WTC11 (cell line): ENCODE measurements around the gene RBM47. TPM values are rescaled to one million over a fixed set of nuclear protein-coding genes. Genes with fewer than 3 reads are reported as not detected.

Experiments
- ATAC-seq: fragments of 200-7000 bp; cut with Tn5 transposase; 2 replicates; pipeline ENCODE4 v1.10.0; 2021; ENCODE audit warnings: mild to moderate bottlenecking, moderate library complexity
- CTCF ChIA-PET: fragments of 300-600 bp; sonication (Branson Sonifier 250); formaldehyde crosslinking; loops from one replicate; lab custom pipeline; 2021; ENCODE audit warnings: antibody characterized with exemption; lab: Charles Lee
- POLR2A ChIA-PET: fragments of 350-600 bp; sonication (Branson Sonifier 250); formaldehyde crosslinking; loops from one replicate; lab custom pipeline; 2021; ENCODE audit warnings: antibody characterized with exemption; lab: Charles Lee
- DNase-seq: peaks from one replicate; pipeline ENCODE4 v3.0.0; 2021; ENCODE audit warnings: low spot score
- H3K27ac Mint-ChIP-seq: 2 replicates; pipeline ENCODE4 v1.8.0; 2021; ENCODE audit warnings: mixed read lengths
- H3K27me3 Mint-ChIP-seq: 2 replicates; pipeline ENCODE4 v1.8.0; 2021; ENCODE audit warnings: low read depth, mild to moderate bottlenecking, moderate library complexity, mixed read lengths
- H3K36me3 Mint-ChIP-seq: 2 replicates; pipeline ENCODE4 v1.8.0; 2021; ENCODE audit warnings: mixed read lengths
- H3K4me1 Mint-ChIP-seq: 2 replicates; pipeline ENCODE4 v1.8.0; 2022; ENCODE audit warnings: mixed read lengths
- H3K4me3 Mint-ChIP-seq: 2 replicates; pipeline ENCODE4 v1.8.0; 2021; ENCODE audit warnings: mild to moderate bottlenecking, moderate library complexity, mixed read lengths
- H3K9me3 Mint-ChIP-seq: 2 replicates; pipeline ENCODE4 v1.8.0; 2021; ENCODE audit warnings: mixed read lengths
- ATF6 ChIP-seq: sonication (generic); formaldehyde crosslinking; IDR thresholded peaks from 2 replicates; pipeline ENCODE4 v1.8.1; 2023; ENCODE audit warnings: mild to moderate bottlenecking, missing genetic modification reagents
- CBFB ChIP-seq: sonication (generic); formaldehyde crosslinking; IDR thresholded peaks from 2 replicates; pipeline ENCODE4 v1.8.1; 2022; ENCODE audit warnings: mild to moderate bottlenecking, low read depth, missing genetic modification reagents
- CREM ChIP-seq: sonication (generic); formaldehyde crosslinking; IDR thresholded peaks from 2 replicates; pipeline ENCODE4 v1.8.1; 2022; ENCODE audit warnings: mild to moderate bottlenecking, missing genetic modification reagents, moderate library complexity
- ELF4 ChIP-seq: sonication (generic); formaldehyde crosslinking; IDR thresholded peaks from 2 replicates; pipeline ENCODE4 v1.8.1; 2022; ENCODE audit warnings: low read depth, mild to moderate bottlenecking, moderate library complexity, missing genetic modification reagents
- EMX1 ChIP-seq: fragments of 250-450 bp; sonication (Bioruptor Pico); IDR thresholded peaks from 2 replicates; pipeline ENCODE4 v1.8.0; 2021; ENCODE audit warnings: mild to moderate bottlenecking
- ERG ChIP-seq: fragments of 250-450 bp; sonication (Bioruptor Pico); IDR thresholded peaks from 2 replicates; pipeline ENCODE4 v1.8.0; 2021; ENCODE audit warnings: mild to moderate bottlenecking
- GABPB1 ChIP-seq: sonication (generic); formaldehyde crosslinking; IDR thresholded peaks from 2 replicates; pipeline ENCODE4 v1.8.1; 2023; ENCODE audit warnings: mild to moderate bottlenecking, missing genetic modification reagents
- GRHL2 ChIP-seq: fragments of 250-450 bp; sonication (Bioruptor Pico); IDR thresholded peaks from 2 replicates; pipeline ENCODE4 v1.8.0; 2022; ENCODE audit warnings: mild to moderate bottlenecking, moderate library complexity; ENCODE audit not compliant: insufficient replicate concordance, severe bottlenecking
- GTF2I ChIP-seq: fragments of 250-450 bp; sonication (Bioruptor Pico); conservative IDR thresholded peaks from 2 replicates; pipeline ENCODE4 v1.4.0; 2021; ENCODE audit warnings: mild to moderate bottlenecking
- IRF2 ChIP-seq: sonication (generic); formaldehyde crosslinking; IDR thresholded peaks from 2 replicates; pipeline ENCODE4 v1.8.0; 2022; ENCODE audit warnings: low read depth, missing genetic modification reagents, borderline replicate concordance
- MAX ChIP-seq: sonication (generic); formaldehyde crosslinking; IDR thresholded peaks from 2 replicates; pipeline ENCODE4 v1.8.0; 2022; ENCODE audit warnings: mild to moderate bottlenecking, missing genetic modification reagents
- NFYB ChIP-seq: sonication (generic); formaldehyde crosslinking; conservative IDR thresholded peaks from 2 replicates; pipeline ENCODE4 v1.8.0; 2022; ENCODE audit warnings: low read depth, missing genetic modification reagents
- NR3C1 ChIP-seq: sonication (generic); formaldehyde crosslinking; conservative IDR thresholded peaks from 2 replicates; pipeline ENCODE4 v1.8.1; 2023; ENCODE audit warnings: low read depth, mild to moderate bottlenecking, missing genetic modification reagents
- PRRX2 ChIP-seq: fragments of 250-450 bp; sonication (Bioruptor Pico); IDR thresholded peaks from 2 replicates; pipeline ENCODE4 v1.8.0; 2021; ENCODE audit warnings: mild to moderate bottlenecking
- RORB ChIP-seq: fragments of 250-450 bp; sonication (Bioruptor Pico); IDR thresholded peaks from 2 replicates; pipeline ENCODE4 v1.9.0; 2021; ENCODE audit warnings: mild to moderate bottlenecking
- SMAD3 ChIP-seq: sonication (generic); formaldehyde crosslinking; IDR thresholded peaks from 2 replicates; pipeline ENCODE4 v1.8.0; 2022; ENCODE audit warnings: missing genetic modification reagents, mild to moderate bottlenecking, borderline replicate concordance
- SMAD4 ChIP-seq: sonication (generic); formaldehyde crosslinking; IDR thresholded peaks from 2 replicates; pipeline ENCODE4 v1.8.0; 2022; ENCODE audit warnings: mild to moderate bottlenecking, missing genetic modification reagents
- TEAD1 ChIP-seq: sonication (generic); formaldehyde crosslinking; IDR thresholded peaks from 2 replicates; pipeline ENCODE4 v1.8.0; 2022; ENCODE audit warnings: mild to moderate bottlenecking, missing genetic modification reagents
- TP53 ChIP-seq: sonication (generic); formaldehyde crosslinking; IDR thresholded peaks from 2 replicates; pipeline ENCODE4 v1.8.1; 2023; ENCODE audit warnings: mild to moderate bottlenecking, missing genetic modification reagents
- ZNF219 ChIP-seq: sonication (generic); formaldehyde crosslinking; IDR thresholded peaks from 2 replicates; pipeline ENCODE4 v1.8.0; 2023; ENCODE audit warnings: missing genetic modification reagents, mild to moderate bottlenecking, borderline replicate concordance
- ZNF263 ChIP-seq: sonication (generic); formaldehyde crosslinking; IDR thresholded peaks from 2 replicates; pipeline ENCODE4 v1.8.1; 2022; ENCODE audit warnings: low read depth, mild to moderate bottlenecking, moderate library complexity, missing genetic modification reagents
- ZNF317 ChIP-seq: sonication (generic); formaldehyde crosslinking; IDR thresholded peaks from 2 replicates; pipeline ENCODE4 v1.8.1; 2023; ENCODE audit warnings: low read depth, mild to moderate bottlenecking, moderate library complexity, missing genetic modification reagents, borderline replicate concordance
- ZNF396 ChIP-seq: fragments of 250-450 bp; sonication (Bioruptor Pico); IDR thresholded peaks from 2 replicates; pipeline ENCODE4 v1.8.0; 2021; ENCODE audit warnings: mild to moderate bottlenecking, moderate library complexity, borderline replicate concordance
- ZNF416 ChIP-seq: fragments of 250-450 bp; sonication (Bioruptor Pico); IDR thresholded peaks from 2 replicates; pipeline ENCODE4 v1.9.0; 2021; ENCODE audit warnings: mild to moderate bottlenecking, inconsistent platforms
- ZNF423 ChIP-seq: fragments of 250-450 bp; sonication (Bioruptor Pico); IDR thresholded peaks from 2 replicates; pipeline ENCODE4 v2.1.2; 2022; ENCODE audit warnings: mild to moderate bottlenecking, moderate library complexity
- total RNA-seq: library from RNA; stranded (reverse); gene quantifications from 3 replicates; pipeline ENCODE4 v1.2.3, GENCODE V29; 2021
- TF ChIP-seq, protein P1 (sequence below): sonication (generic); formaldehyde crosslinking; IDR thresholded peaks from 2 replicates; pipeline ENCODE4 v1.8.0; 2022; ENCODE audit warnings: mild to moderate bottlenecking, missing genetic modification reagents
- TF ChIP-seq, protein P2 (sequence below): sonication (generic); formaldehyde crosslinking; IDR thresholded peaks from 2 replicates; pipeline ENCODE4 v1.8.1; 2023; ENCODE audit warnings: mild to moderate bottlenecking, missing genetic modification reagents, moderate library complexity
- TF ChIP-seq, protein P3 (sequence below): fragments of 250-450 bp; sonication (Bioruptor Pico); IDR thresholded peaks from 2 replicates; pipeline ENCODE4 v1.9.0; 2021; ENCODE audit warnings: mild to moderate bottlenecking
- TF ChIP-seq, protein P4 (sequence below): sonication (generic); formaldehyde crosslinking; IDR thresholded peaks from 2 replicates; pipeline ENCODE4 v1.8.1; 2022; ENCODE audit warnings: mild to moderate bottlenecking, moderate library complexity, missing genetic modification reagents

Gene RBM47
- total RNA-seq, 1 experiment from 2014 or later = 97.9 TPM

DNA sequence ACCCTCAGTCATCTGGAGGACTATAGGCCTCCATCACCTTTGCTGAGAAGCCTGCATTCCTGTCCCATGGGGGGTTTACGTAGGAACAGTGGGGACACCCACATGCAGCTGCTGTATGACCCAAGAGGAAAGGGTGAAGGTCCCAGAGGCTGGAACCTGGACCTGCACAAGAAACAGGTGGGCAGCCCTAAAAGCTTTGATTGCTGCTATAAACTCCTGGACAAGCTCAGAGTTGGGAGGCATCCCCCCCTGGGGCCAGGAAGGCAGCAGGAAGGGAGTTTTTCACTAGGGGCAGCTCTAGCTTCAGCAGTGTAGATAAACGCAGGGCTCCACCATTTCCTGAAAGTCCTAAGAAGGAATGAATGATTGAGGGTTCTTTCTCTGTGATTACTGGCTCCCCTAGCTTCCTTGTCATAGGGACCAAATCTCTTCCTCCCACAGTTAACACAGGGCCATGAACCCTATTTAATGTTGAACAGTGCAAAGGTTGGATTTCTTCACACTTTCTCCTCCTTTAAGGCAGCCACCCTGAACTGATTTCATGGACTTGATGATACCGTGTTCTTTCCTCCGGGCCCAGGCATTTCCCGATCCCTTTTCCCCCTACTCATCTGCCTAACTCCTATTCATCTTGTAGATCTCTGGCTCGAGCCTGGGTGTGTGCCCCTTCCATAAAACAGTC lies 210.3 kb downstream of the RBM47 start:
- Mint-ChIP-seq H3K4me3 (no peak overlapping the region), H3K4me1 (no peaks in the 10 kb centered on the region), H3K36me3 (peaks cover 27% of the 10 kb centered on the region), H3K27ac (no peak overlapping the region), H3K27me3 (peaks cover 4% of the 10 kb centered on the region; the same call in 1 of the 2 replicates), H3K9me3 (peaks cover 17% of the 10 kb centered on the region)
- ATAC-seq (peak; percentile 35), DNase-seq (no peak)
- ChIA-PET CTCF (no interaction called here), POLR2A (no interaction called here)
- TF ChIP-seq ZNF263 = no peak
- no peak for TF ChIP-seq EMX1 (CRISPR knock-in tag)
- TF ChIP-seq CBFB (CRISPR knock-in tag) = no peak
- TF ChIP-seq TP53 (CRISPR knock-in tag) = no peak
- TF ChIP-seq MAX = no peak
- no peak for TF ChIP-seq ZNF416 (CRISPR knock-in tag)
- TF ChIP-seq GABPB1 (CRISPR knock-in tag) = no peak
- TF ChIP-seq, protein P1, sequence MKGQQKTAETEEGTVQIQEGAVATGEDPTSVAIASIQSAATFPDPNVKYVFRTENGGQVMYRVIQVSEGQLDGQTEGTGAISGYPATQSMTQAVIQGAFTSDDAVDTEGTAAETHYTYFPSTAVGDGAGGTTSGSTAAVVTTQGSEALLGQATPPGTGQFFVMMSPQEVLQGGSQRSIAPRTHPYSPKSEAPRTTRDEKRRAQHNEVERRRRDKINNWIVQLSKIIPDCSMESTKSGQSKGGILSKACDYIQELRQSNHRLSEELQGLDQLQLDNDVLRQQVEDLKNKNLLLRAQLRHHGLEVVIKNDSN (CRISPR knock-in tag) = no peak
- TF ChIP-seq SMAD4 = no peak
- TF ChIP-seq NFYB (CRISPR knock-in tag) = no peak
- TF ChIP-seq GRHL2 = no peak
- no peak for TF ChIP-seq IRF2
- TF ChIP-seq PRRX2 (CRISPR knock-in tag) = no peak
- TF ChIP-seq, protein P2, sequence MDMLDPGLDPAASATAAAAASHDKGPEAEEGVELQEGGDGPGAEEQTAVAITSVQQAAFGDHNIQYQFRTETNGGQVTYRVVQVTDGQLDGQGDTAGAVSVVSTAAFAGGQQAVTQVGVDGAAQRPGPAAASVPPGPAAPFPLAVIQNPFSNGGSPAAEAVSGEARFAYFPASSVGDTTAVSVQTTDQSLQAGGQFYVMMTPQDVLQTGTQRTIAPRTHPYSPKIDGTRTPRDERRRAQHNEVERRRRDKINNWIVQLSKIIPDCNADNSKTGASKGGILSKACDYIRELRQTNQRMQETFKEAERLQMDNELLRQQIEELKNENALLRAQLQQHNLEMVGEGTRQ (CRISPR knock-in tag) = no peak
- TF ChIP-seq NR3C1 (CRISPR knock-in tag) = no peak
- TF ChIP-seq RORB (CRISPR knock-in tag) = no peak

- no peak for TF ChIP-seq ELF4
- no peak for TF ChIP-seq ZNF317 (CRISPR knock-in tag)
- TF ChIP-seq, protein P3, sequence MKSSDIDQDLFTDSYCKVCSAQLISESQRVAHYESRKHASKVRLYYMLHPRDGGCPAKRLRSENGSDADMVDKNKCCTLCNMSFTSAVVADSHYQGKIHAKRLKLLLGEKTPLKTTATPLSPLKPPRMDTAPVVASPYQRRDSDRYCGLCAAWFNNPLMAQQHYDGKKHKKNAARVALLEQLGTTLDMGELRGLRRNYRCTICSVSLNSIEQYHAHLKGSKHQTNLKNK (CRISPR knock-in tag) = no peak
- no peak for TF ChIP-seq ERG (CRISPR knock-in tag)
- no peak for TF ChIP-seq GTF2I (CRISPR knock-in tag)
- TF ChIP-seq IRF2 = no peak
- TF ChIP-seq ZNF396 (CRISPR knock-in tag) = no peak
- TF ChIP-seq GABPB1 (CRISPR knock-in tag) = no peak
- TF ChIP-seq CREM = no peak
- no peak for TF ChIP-seq CBFB (CRISPR knock-in tag)
- no peak for TF ChIP-seq ATF6 (CRISPR knock-in tag)
- TF ChIP-seq TP53 (CRISPR knock-in tag) = no peak
- TF ChIP-seq, protein P4, sequence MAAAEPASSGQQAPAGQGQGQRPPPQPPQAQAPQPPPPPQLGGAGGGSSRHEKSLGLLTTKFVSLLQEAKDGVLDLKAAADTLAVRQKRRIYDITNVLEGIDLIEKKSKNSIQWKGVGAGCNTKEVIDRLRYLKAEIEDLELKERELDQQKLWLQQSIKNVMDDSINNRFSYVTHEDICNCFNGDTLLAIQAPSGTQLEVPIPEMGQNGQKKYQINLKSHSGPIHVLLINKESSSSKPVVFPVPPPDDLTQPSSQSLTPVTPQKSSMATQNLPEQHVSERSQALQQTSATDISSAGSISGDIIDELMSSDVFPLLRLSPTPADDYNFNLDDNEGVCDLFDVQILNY (CRISPR knock-in tag) = no peak
- no peak for TF ChIP-seq TEAD1 (CRISPR knock-in tag)
- no peak for TF ChIP-seq SMAD3 (CRISPR knock-in tag)
- no peak for TF ChIP-seq NR3C1 (CRISPR knock-in tag)
- no peak for TF ChIP-seq ZNF423 (CRISPR knock-in tag)
- TF ChIP-seq ZNF219 (CRISPR knock-in tag) = no peak
- no peak for TF ChIP-seq ZNF263
- TF ChIP-seq, all 79 proteins: peak for 0
- CTCF ChIA-PET = no interaction called here
- DNase-seq (no peak), ATAC-seq (no peak)
- POLR2A ChIA-PET = no interaction called here
- Mint-ChIP-seq H3K27ac (peak overlapping the region; percentile 34; the same call in 1 of the 2 replicates), H3K27me3 (peaks cover 4% of the 10 kb centered on the region; the same call in 1 of the 2 replicates), H3K4me1 (no peaks in the 10 kb centered on the region), H3K9me3 (peaks cover 17% of the 10 kb centered on the region), H3K36me3 (peaks cover 23% of the 10 kb centered on the region), H3K4me3 (no peak overlapping the region)
Observed at GRCh38 chr4:40418430-40419230, 211.0 kb downstream of the RBM47 start.
